Ascending aorta (tissue), 2 donors: ENCODE measurements around the gene ZSCAN22. TPM values are rescaled to one million over a fixed set of nuclear protein-coding genes. Genes with fewer than 3 reads are reported as not detected.

Experiments
- DNase-seq, 2 donors: peaks; one replicate each; pipeline ENCODE4 v3.0.0-alpha.2; 2019; ENCODE audit warnings: low spot score in 2 of 2
- H3K27ac ChIP-seq, 2 donors: fragments of 200-600 bp; sonication (generic); one replicate each; pipeline ENCODE4 v1.5.1; 2016 to 2017; ENCODE audit warnings: mild to moderate bottlenecking in 1 of 2
- H3K27me3 ChIP-seq: fragments of 200-600 bp; sonication (generic); one replicate; pipeline ENCODE4 v1.5.1; 2017
- H3K36me3 ChIP-seq, 2 donors: fragments of 200-600 bp; sonication (generic); one replicate each; pipeline ENCODE4 v1.5.1; 2016
- H3K4me1 ChIP-seq, 2 donors: fragments of 200-600 bp; sonication (generic); one replicate each; pipeline ENCODE4 v1.5.1; 2016 to 2017; ENCODE audit warnings: mild to moderate bottlenecking in 1 of 2
- H3K4me3 ChIP-seq, 2 donors: fragments of 200-600 bp; sonication (generic); one replicate each; pipeline ENCODE4 v1.5.1; 2016 to 2017; ENCODE audit warnings: mild to moderate bottlenecking in 1 of 2
- H3K9me3 ChIP-seq, 2 donors: fragments of 200-600 bp; sonication (generic); one replicate each; pipeline ENCODE4 v1.5.1; 2016
- intact Hi-C: fragments of 100-400 bp; cut with DNase I; formaldehyde crosslinking; loops from one replicate; pipeline ENCODE4 v1.15.1; 2023
- total RNA-seq: library from RNA; depleted of rRNA; stranded (reverse); fragments of >200 nt; gene quantifications from one replicate; pipeline ENCODE4 v1.1.0, GENCODE V29; 2016
- TF ChIP-seq, protein P1 (sequence below), 3 experiments: fragments of 200-600 bp in 2 of 3; fragments of 450-650 bp in 1 of 3; sonication (generic) in 2 of 3; IDR thresholded peaks; one replicate each; pipeline ENCODE4 v1.5.1; 2016 to 2019; ENCODE audit warnings: antibody characterized with exemption in 3 of 3, mild to moderate bottlenecking in 1 of 3, moderate library complexity in 1 of 3

Gene ZSCAN22
- total RNA-seq, 1 donor from 2014 or later: 1.9 TPM

DNA sequence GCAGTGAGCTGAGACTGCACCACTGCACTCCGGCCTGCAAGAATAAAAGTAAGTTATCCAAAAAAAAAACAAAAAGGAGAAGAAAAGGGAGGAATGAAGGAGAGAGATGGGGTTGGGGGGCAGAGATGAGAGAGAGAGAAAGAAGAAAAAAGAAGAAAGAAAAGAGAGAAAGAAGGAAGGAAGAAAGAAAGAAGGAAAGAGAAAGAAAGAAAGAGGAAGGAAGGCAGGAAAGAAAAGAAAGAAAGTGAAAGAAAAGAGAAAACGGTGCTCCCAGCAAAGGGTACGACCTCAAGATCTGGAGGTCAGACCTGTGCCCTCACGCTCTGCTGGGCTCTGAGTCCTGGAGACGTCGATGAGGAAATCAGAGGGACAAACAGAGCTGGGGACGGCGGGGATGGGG is 22.8 kb downstream of the ZSCAN22 start:
- DNase-seq: no peak
- Histone ChIP-seq H3K27ac (no peak overlapping the region), H3K4me1 (peaks cover 0 to 2% of the 10 kb centered on the region in 2 donors), H3K27me3 (no peaks in the 10 kb centered on the region), H3K4me3 (no peak overlapping the region), H3K36me3 (no peaks in the 10 kb centered on the region), H3K9me3 (no peaks in the 10 kb centered on the region)
- TF ChIP-seq, protein P1, sequence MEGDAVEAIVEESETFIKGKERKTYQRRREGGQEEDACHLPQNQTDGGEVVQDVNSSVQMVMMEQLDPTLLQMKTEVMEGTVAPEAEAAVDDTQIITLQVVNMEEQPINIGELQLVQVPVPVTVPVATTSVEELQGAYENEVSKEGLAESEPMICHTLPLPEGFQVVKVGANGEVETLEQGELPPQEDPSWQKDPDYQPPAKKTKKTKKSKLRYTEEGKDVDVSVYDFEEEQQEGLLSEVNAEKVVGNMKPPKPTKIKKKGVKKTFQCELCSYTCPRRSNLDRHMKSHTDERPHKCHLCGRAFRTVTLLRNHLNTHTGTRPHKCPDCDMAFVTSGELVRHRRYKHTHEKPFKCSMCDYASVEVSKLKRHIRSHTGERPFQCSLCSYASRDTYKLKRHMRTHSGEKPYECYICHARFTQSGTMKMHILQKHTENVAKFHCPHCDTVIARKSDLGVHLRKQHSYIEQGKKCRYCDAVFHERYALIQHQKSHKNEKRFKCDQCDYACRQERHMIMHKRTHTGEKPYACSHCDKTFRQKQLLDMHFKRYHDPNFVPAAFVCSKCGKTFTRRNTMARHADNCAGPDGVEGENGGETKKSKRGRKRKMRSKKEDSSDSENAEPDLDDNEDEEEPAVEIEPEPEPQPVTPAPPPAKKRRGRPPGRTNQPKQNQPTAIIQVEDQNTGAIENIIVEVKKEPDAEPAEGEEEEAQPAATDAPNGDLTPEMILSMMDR (IDR thresholded peaks at IDR 0.05): no peak
- intact Hi-C loops: no loop called here

DNA sequence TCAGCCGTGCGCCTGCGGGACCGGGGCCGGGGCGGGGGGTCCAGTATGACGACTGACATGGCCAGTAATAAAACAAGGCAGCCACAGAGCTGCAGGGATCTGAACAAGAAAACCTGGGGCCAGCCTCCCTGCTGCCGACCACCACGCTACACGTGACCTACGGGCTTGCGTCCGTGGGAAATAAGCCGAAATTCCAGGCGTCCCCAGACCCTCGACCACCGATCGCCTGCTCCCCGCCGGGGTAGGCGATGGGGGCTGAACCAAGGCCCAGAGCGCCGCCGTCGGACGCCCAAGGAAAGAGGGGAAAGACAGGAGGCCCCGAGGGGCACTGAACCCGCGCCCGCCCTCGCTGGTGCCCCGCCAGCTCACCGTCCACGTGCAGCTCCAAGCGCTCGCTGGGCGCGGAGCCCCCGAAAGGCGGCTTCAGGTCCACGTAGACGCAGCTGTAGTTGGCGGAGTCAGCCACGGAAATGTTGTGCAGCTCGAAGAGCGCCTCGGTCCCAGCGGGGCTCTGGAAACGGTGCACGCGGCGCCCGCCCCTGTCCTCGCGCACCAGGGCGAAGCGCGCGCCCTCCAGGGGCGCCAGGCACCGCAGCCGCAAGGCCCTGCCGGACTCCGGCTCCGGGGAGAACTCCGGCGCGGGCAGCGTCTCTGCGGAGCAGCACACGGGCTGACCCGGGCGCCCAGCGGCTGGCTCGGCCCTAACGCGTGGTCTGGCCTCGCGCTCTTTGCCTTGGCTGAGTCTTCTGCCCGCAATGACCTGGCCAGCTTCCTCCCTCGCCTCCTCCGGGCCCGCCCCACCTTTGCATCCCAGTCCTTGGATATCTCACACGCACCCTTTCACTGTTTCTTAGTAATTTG is 23.4 kb downstream of the ZSCAN22 start:
- Histone ChIP-seq H3K9me3 (no peaks in the 10 kb centered on the region), H3K4me3 (no peak overlapping the region), H3K27me3 (no peaks in the 10 kb centered on the region), H3K36me3 (no peaks in the 10 kb centered on the region), H3K4me1 (peaks cover 0 to 2% of the 10 kb centered on the region in 2 donors), H3K27ac (no peak overlapping the region)
- intact Hi-C loops: no loop called here
- no peak for DNase-seq
- TF ChIP-seq, protein P1 (IDR thresholded peaks at IDR 0.05): no peak

DNA sequence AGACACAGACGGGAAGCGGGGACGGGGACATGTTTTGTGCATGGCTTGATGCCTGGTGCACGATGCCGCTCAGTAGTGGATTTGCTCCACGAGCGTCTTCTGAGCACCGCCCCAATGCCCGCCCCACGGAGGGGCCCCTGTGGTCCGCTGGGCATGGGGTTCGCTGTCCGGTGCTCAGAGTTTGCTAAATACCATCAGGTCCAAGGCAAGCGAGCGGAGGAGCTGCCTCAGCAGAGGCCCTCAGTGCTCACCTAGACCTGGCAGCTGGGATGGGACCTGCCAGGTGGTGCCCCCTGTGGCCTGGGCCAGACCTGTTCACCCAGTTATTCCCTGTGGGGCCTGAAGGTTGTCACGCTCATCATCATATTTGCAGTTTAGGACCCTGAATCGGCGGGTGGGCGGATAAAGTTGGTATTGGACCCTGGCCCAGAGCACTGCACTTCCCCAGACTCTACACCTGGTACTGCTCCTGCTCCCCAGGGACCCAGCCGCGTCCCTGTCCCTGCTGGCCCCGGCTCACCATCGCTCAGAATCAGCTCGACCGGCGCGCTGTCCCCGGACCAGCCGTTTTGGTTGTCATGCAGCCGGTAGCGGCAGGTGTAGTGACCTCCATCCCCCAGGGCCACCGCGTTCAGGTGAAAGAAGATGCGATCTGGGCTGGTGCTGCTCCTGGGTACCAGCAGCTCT is 24.2 kb downstream of the ZSCAN22 start:
- intact Hi-C loops: no loop called here
- no peaks in the 10 kb centered on the region for H3K27me3 ChIP-seq
- no peak for DNase-seq
- H3K4me3 ChIP-seq: no peak overlapping the region
- TF ChIP-seq, protein P1 (IDR thresholded peaks at IDR 0.05): no peak
- peaks cover 0 to 3% of the 10 kb centered on the region in 2 donors for H3K4me1 ChIP-seq
- H3K27ac ChIP-seq: no peak overlapping the region
- H3K36me3 ChIP-seq: no peaks in the 10 kb centered on the region
- no peaks in the 10 kb centered on the region for H3K9me3 ChIP-seq

DNA sequence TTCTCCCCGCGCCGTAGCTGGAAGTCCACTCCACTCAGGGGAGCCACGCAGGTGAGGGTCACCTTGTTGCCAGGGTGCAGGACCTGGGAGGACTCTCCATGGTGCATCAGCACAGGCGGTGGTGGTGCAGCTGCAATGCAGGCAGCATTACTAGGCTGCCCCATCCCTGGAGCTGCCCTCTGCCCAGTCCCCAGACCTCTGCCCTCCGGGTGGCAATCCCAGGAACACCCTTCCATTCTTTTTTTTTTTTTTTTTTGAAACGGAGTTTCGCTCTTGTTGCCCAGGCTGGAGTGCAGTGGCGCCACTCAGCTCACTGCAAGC is 24.7 kb downstream of the ZSCAN22 start:
- no peaks in the 10 kb centered on the region for H3K9me3 ChIP-seq
- no peaks in the 10 kb centered on the region for H3K27me3 ChIP-seq
- H3K36me3 ChIP-seq: no peaks in the 10 kb centered on the region
- no peak overlapping the region for H3K27ac ChIP-seq
- peaks cover 0 to 7% of the 10 kb centered on the region in 2 donors for H3K4me1 ChIP-seq
- no peak for DNase-seq
- TF ChIP-seq, protein P1 (IDR thresholded peaks at IDR 0.05): no peak
- H3K4me3 ChIP-seq: no peak overlapping the region
- intact Hi-C loops: no loop called here

DNA sequence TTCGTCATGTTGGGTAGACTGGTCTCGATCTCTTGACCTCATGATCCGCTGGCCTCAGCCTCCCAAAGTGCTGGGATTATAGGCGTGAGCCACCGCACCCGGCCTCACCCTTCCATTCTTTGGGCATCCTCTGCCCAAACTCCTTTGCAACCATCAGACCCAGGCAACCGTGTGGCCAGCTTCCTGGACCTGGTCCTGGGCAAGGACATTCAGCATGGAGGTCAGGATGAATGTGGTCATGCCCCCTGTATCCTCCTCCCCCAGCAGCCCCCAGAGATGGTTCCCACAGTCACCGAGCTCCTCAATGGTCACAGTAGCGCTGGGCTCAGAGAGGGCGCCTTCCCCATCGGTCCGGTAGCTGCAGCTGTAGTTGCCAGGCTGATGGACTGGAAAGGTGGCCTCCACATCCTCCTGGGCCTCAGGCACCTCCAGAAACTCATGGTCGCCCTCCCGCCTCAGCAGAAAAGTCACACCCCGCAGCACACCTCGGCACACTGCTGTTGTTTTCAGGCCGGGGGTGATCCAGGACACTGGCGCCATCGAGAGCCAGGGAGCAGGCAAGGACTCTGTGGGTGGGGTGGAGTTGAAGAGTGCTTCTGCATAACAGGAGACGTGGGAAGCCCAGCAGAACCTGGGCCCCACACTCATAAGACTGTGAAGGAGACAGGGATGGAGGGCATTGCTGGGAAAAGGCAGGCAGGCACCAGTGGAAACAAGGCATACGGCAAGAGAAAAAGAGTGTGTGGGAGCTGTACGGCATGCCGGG is 25.4 kb downstream of the ZSCAN22 start:
- no peaks in the 10 kb centered on the region for H3K36me3 ChIP-seq
- intact Hi-C loops: no loop called here
- DNase-seq: no peak
- H3K4me3 ChIP-seq: no peak overlapping the region
- TF ChIP-seq, protein P1 (IDR thresholded peaks at IDR 0.05): no peak
- H3K4me1 ChIP-seq: peaks cover 0 to 7% of the 10 kb centered on the region in 2 donors
- no peaks in the 10 kb centered on the region for H3K27me3 ChIP-seq
- no peaks in the 10 kb centered on the region for H3K9me3 ChIP-seq
- no peak overlapping the region for H3K27ac ChIP-seq
